ENCODE measurements around the gene ZBBX.
A peak's percentile ranks its signal among the peaks of the same experiment; 100 is the strongest.

DNA sequence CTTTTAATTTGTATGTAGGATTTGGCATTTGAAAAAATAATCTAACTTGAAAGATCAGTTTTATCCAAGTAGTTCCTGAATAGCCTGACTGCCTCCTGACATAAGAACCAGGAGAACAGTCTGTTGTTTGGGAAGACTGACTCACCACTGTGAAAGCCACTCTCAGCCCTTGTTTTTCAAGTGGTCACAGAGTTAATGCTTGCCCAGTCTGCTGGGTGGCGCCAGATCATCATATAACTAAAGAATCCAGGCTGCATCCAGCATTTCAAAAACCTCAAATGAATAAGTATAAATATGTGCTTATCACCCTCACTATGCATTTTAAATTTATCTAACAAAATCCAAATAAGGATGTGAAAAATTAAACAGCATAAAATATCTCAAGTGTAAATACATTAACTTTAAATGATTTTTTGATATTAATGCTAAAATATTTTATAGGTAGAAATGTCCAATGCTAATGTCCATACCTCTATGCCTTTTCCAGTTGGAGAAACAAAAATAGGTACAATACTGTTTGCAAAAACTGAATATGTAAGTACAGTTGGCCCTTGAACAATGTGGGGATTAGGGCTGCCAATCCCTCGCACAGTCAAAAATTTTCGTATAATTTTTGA, 26.9 kb upstream of the ZBBX start:
- no peak for TF ChIP-seq POLR2A (IDR thresholded peaks at IDR 0.05)
- TF ChIP-seq CTCF (IDR thresholded peaks at IDR 0.05) = peak in 1 of 4 experiments; percentile 22
